NCI-H345 (cell line): ENCODE measurements around the gene SPNS3.

Experiments used
- DNase-seq: peaks from one replicate; lab custom pipeline; 2025; lab: John Stamatoyannopoulos, UW

The SPNS3 gene

GRCh38 chr17:4529533-4530152 lies 95.9 kb downstream of the SPNS3 start:
- DNase-seq = no peak

DNA sequence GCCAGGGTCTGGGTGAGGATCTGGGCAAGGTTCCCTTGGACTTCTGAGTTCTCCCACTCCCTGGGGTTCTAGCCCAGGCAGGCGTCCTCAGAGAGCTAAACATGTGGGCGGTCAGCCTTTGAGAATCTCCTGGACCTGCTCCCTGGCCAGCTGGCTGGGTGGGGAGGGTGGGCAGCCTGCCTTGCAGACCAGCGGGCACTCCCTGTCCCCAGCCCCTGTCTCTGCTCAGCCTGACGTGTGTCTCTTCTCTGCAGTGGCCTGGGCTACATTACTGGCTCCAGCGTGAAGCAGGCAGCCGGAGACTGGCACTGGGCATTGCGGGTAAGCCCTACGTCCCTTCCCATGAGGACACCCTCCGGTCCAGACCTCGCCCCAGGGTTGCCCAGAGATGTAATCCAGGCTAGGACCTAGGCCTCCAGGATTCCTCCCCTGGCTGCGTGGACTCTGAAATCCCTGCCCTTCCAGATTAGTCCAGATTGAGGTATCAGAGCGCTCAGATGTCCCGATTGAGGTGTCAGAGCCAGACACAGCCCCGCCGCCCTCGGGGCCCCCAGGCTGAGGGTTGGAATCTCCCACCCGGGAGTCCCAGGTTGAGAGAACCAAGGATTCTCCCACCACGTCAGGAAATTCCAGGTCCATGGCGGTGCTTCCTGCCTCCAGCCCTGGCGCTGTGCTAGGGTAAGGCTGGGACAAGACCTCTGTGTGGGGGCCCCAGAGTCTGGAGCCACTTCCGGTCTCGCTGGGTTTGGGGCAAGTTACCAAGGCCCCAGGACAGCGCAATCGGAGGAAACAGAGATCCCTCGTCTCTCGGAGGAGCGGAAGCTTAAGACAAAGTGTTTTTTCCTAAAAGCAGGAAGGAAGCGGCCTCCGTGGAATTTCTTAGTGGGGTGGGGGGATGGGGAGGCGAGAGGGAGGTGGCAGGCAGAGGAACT lies 97.3 kb downstream of the SPNS3 start:
- no peak for DNase-seq

DNA sequence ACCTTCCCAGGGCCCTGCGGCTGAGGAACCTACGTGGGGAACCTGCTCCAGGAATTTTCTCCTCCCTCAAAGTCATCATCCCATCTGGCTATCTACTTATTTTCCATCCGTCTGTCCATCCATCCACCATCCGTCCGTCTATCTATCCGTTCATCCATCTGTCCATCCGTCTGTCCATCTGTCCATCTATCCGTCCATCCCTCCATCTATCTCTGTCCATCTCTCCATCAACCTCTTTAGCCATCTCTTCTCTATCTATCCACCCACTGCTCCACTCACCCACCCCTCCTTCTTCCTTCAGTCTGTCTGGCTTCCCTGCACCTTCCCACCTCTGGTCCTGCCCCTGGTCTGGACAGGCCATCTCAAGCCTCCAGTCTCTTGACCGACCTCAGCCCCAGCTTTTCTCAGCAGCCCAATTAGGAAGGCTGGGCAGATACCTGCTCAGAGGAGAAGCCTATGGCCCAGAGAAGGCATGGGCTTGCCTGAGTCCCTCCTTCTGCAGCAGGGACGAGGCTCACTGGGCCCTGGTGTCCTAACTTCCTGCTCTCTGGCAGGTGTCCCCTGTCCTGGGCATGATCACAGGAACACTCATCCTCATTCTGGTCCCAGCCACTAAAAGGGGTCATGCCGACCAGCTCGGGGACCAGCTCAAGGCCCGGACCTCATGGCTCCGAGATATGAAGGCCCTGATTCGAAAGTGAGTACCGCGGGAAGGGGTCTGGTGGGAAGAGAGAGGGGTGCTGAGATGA lies 98.4 kb downstream of the SPNS3 start:
- DNase-seq = no peak

DNA sequence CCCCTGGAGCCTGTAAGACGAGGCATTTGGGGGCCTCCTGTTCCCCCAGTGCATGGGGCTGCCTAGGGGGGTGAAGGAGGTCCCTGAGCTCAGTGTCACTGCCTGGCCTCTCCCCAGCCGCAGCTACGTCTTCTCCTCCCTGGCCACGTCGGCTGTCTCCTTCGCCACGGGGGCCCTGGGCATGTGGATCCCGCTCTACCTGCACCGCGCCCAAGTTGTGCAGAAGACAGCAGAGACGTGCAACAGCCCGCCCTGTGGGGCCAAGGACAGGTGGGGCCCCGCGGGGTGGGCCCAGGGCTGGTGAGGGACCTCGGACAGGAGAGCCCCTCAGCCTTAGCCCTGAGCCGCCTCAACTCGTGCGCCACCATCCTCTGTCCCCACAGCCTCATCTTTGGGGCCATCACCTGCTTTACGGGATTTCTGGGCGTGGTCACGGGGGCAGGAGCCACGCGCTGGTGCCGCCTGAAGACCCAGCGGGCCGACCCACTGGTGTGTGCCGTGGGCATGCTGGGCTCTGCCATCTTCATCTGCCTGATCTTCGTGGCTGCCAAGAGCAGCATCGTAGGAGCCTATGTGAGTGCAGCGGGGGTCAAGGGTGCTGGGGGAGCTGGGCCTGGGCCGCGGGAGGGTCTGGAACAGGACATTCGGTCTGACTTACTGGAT lies 99.3 kb downstream of the SPNS3 start:
- DNase-seq = no peak

- DNase-seq = no peak
Measured at GRCh38 chr17:4533523-4534504, 100.1 kb downstream of the SPNS3 start.

DNA sequence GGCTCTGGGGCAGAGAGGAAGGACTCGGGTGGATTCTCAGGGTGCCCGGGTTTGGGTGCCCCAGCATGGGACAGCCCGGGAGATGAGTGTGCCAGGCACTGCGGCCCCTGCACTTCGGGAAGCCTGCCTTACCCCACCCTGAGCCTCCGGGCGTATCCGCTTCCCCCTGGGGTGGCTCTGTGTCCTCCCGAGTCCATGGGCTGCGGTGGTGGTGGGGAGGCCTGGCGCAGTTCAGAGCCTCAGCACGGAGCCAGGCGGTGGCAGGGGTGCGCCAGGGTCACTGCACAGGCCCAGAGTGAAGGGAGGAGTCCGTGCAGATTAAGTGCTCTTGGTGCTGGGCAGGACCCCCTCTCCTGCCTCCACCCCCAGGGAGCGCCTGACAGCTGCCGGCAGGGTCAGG lies 100.8 kb downstream of the SPNS3 start:
- no peak for DNase-seq

- no peak for DNase-seq
Measured at GRCh38 chr17:4534928-4535666, 101.4 kb downstream of the SPNS3 start.

- DNase-seq = no peak
Measured at GRCh38 chr17:4535667-4536258, 102.0 kb downstream of the SPNS3 start.

DNA sequence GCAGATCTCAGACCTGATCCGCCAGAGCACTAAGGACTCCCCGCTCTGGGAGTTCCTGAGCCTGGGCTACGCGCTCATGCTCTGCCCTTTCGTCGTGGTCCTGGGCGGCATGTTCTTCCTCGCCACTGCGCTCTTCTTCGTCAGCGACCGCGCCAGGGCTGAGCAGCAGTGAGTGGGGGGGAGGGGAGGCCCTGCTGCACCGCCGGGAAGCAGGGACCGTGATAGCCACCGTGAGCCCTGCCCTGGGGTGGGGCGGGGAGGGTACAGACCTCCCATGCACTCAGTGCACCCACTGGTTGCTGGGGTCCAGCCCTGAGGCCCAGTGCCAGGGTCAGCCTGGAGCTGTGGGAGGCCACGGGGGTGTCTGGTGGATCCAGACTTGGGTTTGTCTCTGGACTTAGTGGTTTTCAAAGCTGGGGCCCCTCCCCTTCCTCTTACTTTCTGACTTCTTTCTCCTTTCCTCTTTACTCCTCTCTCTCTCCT lies 102.6 kb downstream of the SPNS3 start:
- DNase-seq = no peak

DNA sequence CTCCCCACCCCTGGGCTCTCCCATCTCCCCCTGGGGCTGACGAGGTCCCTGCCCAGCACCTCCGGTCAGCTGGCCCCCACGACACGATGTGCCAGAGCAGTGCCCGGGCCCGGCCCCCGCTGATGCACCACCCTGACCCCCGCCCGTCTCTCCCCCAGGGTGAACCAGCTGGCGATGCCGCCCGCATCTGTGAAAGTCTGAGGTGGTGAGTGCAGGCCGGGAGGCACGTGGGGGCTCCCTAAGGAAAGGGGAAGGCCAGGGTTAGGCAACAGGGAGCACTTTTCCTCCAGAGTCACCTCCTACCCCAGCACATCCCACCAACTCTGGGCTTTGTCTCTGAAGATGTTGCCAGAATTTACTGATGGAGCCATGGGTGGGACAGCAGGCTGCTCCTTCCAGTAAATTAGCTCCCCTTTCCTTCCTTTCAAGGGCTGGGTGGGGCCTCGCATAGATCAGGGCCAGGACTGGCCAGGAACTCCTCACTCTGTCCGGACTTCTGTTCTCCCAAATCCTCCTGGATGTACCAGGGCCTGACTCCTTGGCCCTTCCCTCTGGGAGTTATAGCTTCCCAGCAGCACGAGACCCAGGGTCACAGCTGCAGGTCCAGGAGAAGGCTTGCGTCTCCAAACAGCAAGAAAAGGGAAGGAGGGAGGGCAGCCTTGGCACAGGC lies 103.1 kb downstream of the SPNS3 start:
- no peak for DNase-seq
